GM21825 (cell line): ENCODE measurements around the gene TTC9B.
"Not testable (repeated sequence)": the region's sequence is repeated elsewhere in the genome, so short reads cannot be mapped to it uniquely, and the experiment has no call there.

Experiments used
- ATAC-seq: cut with Tn5 transposase; IDR thresholded peaks from one replicate; pipeline ENCODE4 v1.9.1; 2021; ENCODE audit warnings: mild to moderate bottlenecking, moderate library complexity; ENCODE audit not compliant: unreplicated experiment

TTC9B gene

GRCh38 chr19:40175820-40176219 lies 42.4 kb downstream of the TTC9B start:
- ATAC-seq: no peak

GRCh38 chr19:40174092-40174491 lies 44.1 kb downstream of the TTC9B start:
- no peak for ATAC-seq

DNA sequence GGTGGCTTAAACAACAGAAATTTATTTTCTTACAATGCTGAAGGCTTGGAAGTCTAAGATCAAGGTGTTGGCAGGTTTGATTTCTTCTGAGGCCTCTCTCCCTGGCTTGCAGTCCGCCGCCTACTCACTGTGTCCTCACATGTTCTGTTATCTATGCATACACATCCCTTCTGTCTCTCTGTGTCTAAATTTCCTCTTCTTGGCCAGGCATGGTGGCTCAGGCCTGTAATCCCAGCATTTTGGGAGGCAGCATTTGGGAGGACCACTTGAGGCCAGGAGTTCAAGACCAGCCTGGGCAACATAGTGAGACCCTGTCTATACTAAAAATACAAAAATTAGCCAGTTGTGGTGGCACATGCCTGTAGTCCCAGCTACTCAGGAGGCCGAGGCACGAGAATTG lies 46.9 kb downstream of the TTC9B start:
- not testable (repeated sequence) for ATAC-seq

DNA sequence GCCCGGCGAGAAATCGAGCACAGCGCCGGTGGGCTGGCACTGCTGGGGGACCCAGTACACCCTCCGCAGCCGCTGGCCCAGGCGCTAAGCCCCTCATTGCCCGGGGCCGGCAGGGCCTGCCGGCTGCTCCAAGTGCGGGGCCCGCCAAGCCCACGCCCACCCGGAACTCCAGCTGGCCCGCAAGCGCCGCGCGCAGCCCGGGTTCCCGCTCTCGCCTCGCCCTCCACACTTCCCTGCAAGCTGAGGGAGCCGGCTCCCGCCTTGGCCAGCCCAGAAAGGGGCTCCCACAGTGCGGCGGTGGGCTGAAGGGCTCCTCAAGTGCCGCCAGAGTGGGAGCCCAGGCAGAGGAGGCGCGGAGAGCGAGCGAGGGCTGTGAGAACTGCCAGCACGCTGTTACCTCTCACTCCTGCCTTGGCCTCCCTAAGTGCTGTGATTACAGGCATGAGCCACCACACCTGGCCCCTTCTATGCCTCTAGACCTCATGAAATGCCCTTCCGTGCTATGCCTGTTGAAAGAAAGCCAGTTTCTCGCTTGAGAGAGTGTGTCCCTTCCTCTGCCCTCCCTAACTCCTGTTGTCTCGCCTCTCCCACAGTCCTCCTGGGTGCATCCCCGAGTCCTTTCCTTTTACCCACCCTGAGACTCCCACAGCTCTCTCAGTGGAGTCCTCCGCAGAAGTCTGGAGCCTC lies 47.7 kb downstream of the TTC9B start:
- ATAC-seq: not testable (repeated sequence)

- ATAC-seq: not testable (repeated sequence)
These were observed 48.5 kb downstream of the TTC9B start for GRCh38 chr19:40169482-40170302.
